GM12878 (cell line): ENCODE results near the gene RASL11A. TPM values are rescaled to one million over a fixed set of nuclear protein-coding genes. Genes with fewer than 3 reads are reported as not detected.

Experiments used
- ATAC-seq: fragments of 200-7000 bp; cut with Tn5 transposase; 3 replicates; pipeline ENCODE4 v1.9.1; 2020; ENCODE audit warnings: mild to moderate bottlenecking, moderate library complexity
- BruUV-seq: library from RNA; stranded (reverse); fragments of 400-500 nt; replicated peaks from 2 replicates; lab custom pipeline; 2021; lab: Mats Ljungman, UMichigan
- CTCF ChIA-PET: fragments of 300-600 bp; sonication (Branson Sonifier 250); formaldehyde crosslinking; extraction: SDS; loops from one replicate; lab custom pipeline; 2021; ENCODE audit warnings: inconsistent platforms; lab: Yijun Ruan, JAX
- POLR2A ChIA-PET: fragments of 350-600 bp; formaldehyde crosslinking; extraction: SDS; loops from one replicate; lab custom pipeline; 2021; ENCODE audit warnings: inconsistent platforms; lab: Charles Lee
- RAD21 ChIA-PET: fragments of 300-600 bp; sonication (Branson Sonifier 250); formaldehyde crosslinking; loops from one replicate; lab custom pipeline; 2023; ENCODE audit warnings: antibody characterized with exemption; ENCODE audit not compliant: unreplicated experiment; lab: Charles Lee
- SMC1A ChIA-PET: fragments of 300-600 bp; sonication (Branson Sonifier 250); formaldehyde crosslinking; loops from one replicate; lab custom pipeline; 2023; ENCODE audit not compliant: unreplicated experiment, uncharacterized antibody; lab: Charles Lee
- DNase-seq: peaks from one replicate; pipeline ENCODE4 v3.0.0-alpha.2; 2011; ENCODE audit warnings: low read depth, low spot score
- FAIRE-seq: peaks from 3 replicates; lab custom pipeline; 2011; peaks lifted over from hg19 to GRCh38; lab: Jason Lieb, UNC
- H2AFZ ChIP-seq: 2 replicates; pipeline ENCODE4 v1.6.0; 2011; ENCODE audit warnings: low read depth, low read length, control low read depth; ENCODE audit not compliant: control insufficient read depth
- H3K27ac ChIP-seq: 2 replicates; pipeline ENCODE4 v1.5.1; 2011; ENCODE audit warnings: control low read depth; ENCODE audit not compliant: control insufficient read depth, insufficient read depth
- H3K27me3 ChIP-seq, 2 experiments: replicated peaks in 1 of 2; 2 replicates each; pipeline versions ENCODE4 v1.6.0 to v1.6.1; 2011; ENCODE audit warnings: low read length in 1 of 2; ENCODE audit not compliant: control insufficient read depth in 2 of 2, insufficient read depth in 2 of 2
- H3K36me3 ChIP-seq, 2 experiments: 2 replicates each; pipeline ENCODE4 v1.5.1; 2011; ENCODE audit warnings: low read length in 1 of 2; ENCODE audit not compliant: control insufficient read depth in 2 of 2, insufficient read depth in 2 of 2
- H3K4me1 ChIP-seq: 2 replicates; pipeline ENCODE4 v1.6.1; 2011; ENCODE audit warnings: mild to moderate bottlenecking, low read length, moderate library complexity, mixed read lengths; ENCODE audit not compliant: control insufficient read depth, insufficient read depth
- H3K4me2 ChIP-seq: 2 replicates; pipeline ENCODE4 v1.6.0; 2011; ENCODE audit warnings: control low read depth; ENCODE audit not compliant: control insufficient read depth, insufficient read depth
- H3K4me3 ChIP-seq: fragments of 200-600 bp; sonication (generic); 2 replicates; pipeline ENCODE4 v1.5.1; 2016
- H3K79me2 ChIP-seq: 2 replicates; pipeline ENCODE4 v1.6.0; 2011; ENCODE audit warnings: low read length; ENCODE audit not compliant: control insufficient read depth, insufficient read depth
- H3K9ac ChIP-seq: 2 replicates; pipeline ENCODE4 v1.8.0; 2011; ENCODE audit warnings: low read length, control low read depth, mixed read lengths; ENCODE audit not compliant: control insufficient read depth, insufficient read depth
- H3K9me3 ChIP-seq: replicated peaks from 3 replicates; pipeline ENCODE4 v1.5.1; 2011; ENCODE audit warnings: mild to moderate bottlenecking, low read length; ENCODE audit not compliant: control insufficient read depth, insufficient read depth
- H4K20me1 ChIP-seq: 2 replicates; pipeline ENCODE4 v1.6.0; 2011; ENCODE audit not compliant: control insufficient read depth, insufficient read depth
- CREM ChIP-seq: IDR thresholded peaks from 2 replicates; pipeline ENCODE4 v1.6.1; 2014; ENCODE audit warnings: antibody characterized with exemption, low read depth
- EED ChIP-seq: sonication (generic); IDR thresholded peaks from 2 replicates; pipeline ENCODE4 v1.6.1; 2016; ENCODE audit warnings: antibody characterized with exemption, low read depth
- FOXK2 ChIP-seq: fragments of 450-650 bp; IDR thresholded peaks from 2 replicates; pipeline ENCODE4 v1.6.1; 2017; ENCODE audit warnings: mild to moderate bottlenecking, moderate library complexity
- FOXM1 ChIP-seq: IDR thresholded peaks from 2 replicates; pipeline ENCODE4 v1.6.1; 2012; ENCODE audit warnings: low read depth, mild to moderate bottlenecking, inconsistent platforms, low read length, moderate library complexity
- HCFC1 ChIP-seq: fragments of 150-350 bp; IDR thresholded peaks from 2 replicates; pipeline ENCODE4 v1.6.1; 2014; ENCODE audit warnings: low read length
- LARP7 ChIP-seq: fragments of 450-650 bp; IDR thresholded peaks from 2 replicates; pipeline ENCODE4 v1.6.1; 2017; ENCODE audit warnings: mild to moderate bottlenecking
- MTA2 ChIP-seq: fragments of 450-650 bp; IDR thresholded peaks from 2 replicates; pipeline ENCODE4 v1.6.1; 2016; ENCODE audit warnings: low read depth, mild to moderate bottlenecking, moderate library complexity
- PAX5 ChIP-seq: IDR thresholded peaks from 2 replicates; pipeline ENCODE4 v1.6.1; 2011; ENCODE audit warnings: low read depth, low read length, borderline replicate concordance
- RAD21 ChIP-seq: IDR thresholded peaks from 2 replicates; pipeline ENCODE4 v1.6.1; 2011; ENCODE audit warnings: mild to moderate bottlenecking, low read depth, low read length, moderate library complexity; ENCODE audit not compliant: insufficient read depth
- RAD51 ChIP-seq: fragments of 450-650 bp; IDR thresholded peaks from 2 replicates; pipeline ENCODE4 v1.6.1; 2016; ENCODE audit warnings: moderate library complexity, mild to moderate bottlenecking, inconsistent platforms
- RELA ChIP-seq: fragments of 450-650 bp; IDR thresholded peaks from 2 replicates; pipeline ENCODE4 v1.8.0; 2014; ENCODE audit warnings: borderline replicate concordance; ENCODE audit not compliant: partially characterized antibody
- SIX5 ChIP-seq: IDR thresholded peaks from 2 replicates; pipeline ENCODE4 v1.6.1; 2011; ENCODE audit warnings: mild to moderate bottlenecking, low read depth, low read length, moderate library complexity; ENCODE audit not compliant: severe bottlenecking
- SUPT20H ChIP-seq: IDR thresholded peaks from 2 replicates; pipeline ENCODE4 v1.6.1; 2011; ENCODE audit warnings: low read depth, mild to moderate bottlenecking, low read length, moderate library complexity, borderline replicate concordance; ENCODE audit not compliant: control insufficient read depth
- YY1 ChIP-seq: IDR thresholded peaks from 2 replicates; pipeline ENCODE4 v1.6.1; 2011; ENCODE audit warnings: low read depth, mild to moderate bottlenecking, low read length
- WGBS: methylation state at CpG from one replicate; pipeline ENCODE4 v1.1.6; 2016; ENCODE audit warnings: low lambda C conversion rate; ENCODE audit not compliant: insufficient replicate concordance, insufficient coverage; ENCODE audit errors: missing lambda C conversion rate; 5-methylcytosine and 5-hydroxymethylcytosine counted together
- in situ Hi-C: fragments of 300-500 bp; cut with MboI; formaldehyde crosslinking; loops from 9 replicates; pipeline ENCODE4 v1.14.3; 2018; ENCODE audit warnings: mixed read lengths
- intact Hi-C: fragments of 100-400 bp; cut with micrococcal nuclease; formaldehyde crosslinking; loops from one replicate; pipeline ENCODE4 v1.14.2; 2022; ENCODE audit not compliant: unreplicated experiment
- polyA plus RNA-seq, 11 experiments: library from polyadenylated mRNA; depleted of rRNA in 4 of 11; unstranded in 6 of 11; stranded (reverse) in 5 of 11; fragments of >200 nt; fragmentation: Nextera tagmentation in 4 of 11; fragmentation: Illumina TruSeq in 1 of 11; extraction: Ambion mirVana in 4 of 11; extraction: Trizol in 1 of 11; gene quantifications; 1 replicate in 1 of 11; 2 replicates in 10 of 11; pipeline versions ENCODE4 v1.2.1 to v1.2.3, GENCODE V29; 2011 to 2016; ENCODE audit warnings: inconsistent platforms in 2 of 11, missing spikeins in 2 of 11, low read depth in 1 of 11
- total RNA-seq, 4 experiments: library from RNA; depleted of rRNA in 3 of 4; stranded (reverse); fragments of >200 nt in 3 of 4; fragmentation: Illumina TruSeq in 1 of 4; extraction: Trizol in 1 of 4; gene quantifications; 2 replicates each; pipeline versions ENCODE4 v1.2.1 to v1.2.3, GENCODE V29; 2013 to 2021
- TF ChIP-seq, protein P1 (sequence below): fragments of 450-650 bp; IDR thresholded peaks from 2 replicates; pipeline ENCODE4 v1.6.1; 2017; ENCODE audit warnings: low read depth, mild to moderate bottlenecking, moderate library complexity

RASL11A gene
- total and polyA plus RNA-seq, 10 of the 15 experiments (the other 5 are each of a cell fraction or from before 2014, with no cell fraction given) = 0.04 to 1.3 (median 0.41) TPM; not detected in 1

DNA sequence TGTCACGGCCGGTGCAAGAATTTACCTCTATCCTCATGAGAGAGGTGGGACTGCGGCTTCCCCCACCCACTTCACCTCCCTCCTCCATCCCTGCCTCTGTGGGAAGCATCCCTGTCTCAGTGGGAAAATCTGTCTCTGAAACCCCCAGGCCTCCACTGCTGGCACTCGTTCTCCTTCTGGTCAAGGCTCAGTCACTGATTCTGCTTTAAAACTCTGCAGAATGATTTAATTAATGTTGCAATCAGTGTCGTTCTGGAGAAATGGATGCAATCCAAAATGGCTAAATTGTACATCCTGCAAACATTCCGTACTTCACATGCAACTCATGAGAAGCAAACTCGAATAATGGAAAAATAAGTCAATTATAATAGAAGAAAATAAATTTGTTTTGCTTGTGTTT is 5.6 kb downstream of the RASL11A start (continued):
- no peak for TF ChIP-seq SUPT20H

- Histone ChIP-seq H4K20me1 (no peaks in the 10 kb centered on the region), H3K27me3 (no peaks in the 10 kb centered on the region; a peak in 1 of 4 replicates), H3K9me3 (no peaks in the 10 kb centered on the region), H3K36me3 (no peaks in the 10 kb centered on the region), H2AFZ (no peak overlapping the region)
- RAD21 ChIA-PET = no interaction called here
- CTCF ChIA-PET = interaction anchor here (1.3 to 3.0 kb wide), 3 partner anchors 9 to 294 kb away, joined by 3 to 19 read pairs (median 5); partner anchors contain the start of gene RASL11A
- SMC1A ChIA-PET = interaction anchor here (1.5 kb wide), 1 partner anchor 16 kb away, joined by 4 read pairs; no protein-coding TSS in a partner anchor
- no peak for TF ChIP-seq RAD51
- no peak for TF ChIP-seq HCFC1
- no peak for TF ChIP-seq EED
- TF ChIP-seq LARP7 = no peak
- no peak for TF ChIP-seq MTA2
- no peak for TF ChIP-seq SIX5
- TF ChIP-seq, protein P1, sequence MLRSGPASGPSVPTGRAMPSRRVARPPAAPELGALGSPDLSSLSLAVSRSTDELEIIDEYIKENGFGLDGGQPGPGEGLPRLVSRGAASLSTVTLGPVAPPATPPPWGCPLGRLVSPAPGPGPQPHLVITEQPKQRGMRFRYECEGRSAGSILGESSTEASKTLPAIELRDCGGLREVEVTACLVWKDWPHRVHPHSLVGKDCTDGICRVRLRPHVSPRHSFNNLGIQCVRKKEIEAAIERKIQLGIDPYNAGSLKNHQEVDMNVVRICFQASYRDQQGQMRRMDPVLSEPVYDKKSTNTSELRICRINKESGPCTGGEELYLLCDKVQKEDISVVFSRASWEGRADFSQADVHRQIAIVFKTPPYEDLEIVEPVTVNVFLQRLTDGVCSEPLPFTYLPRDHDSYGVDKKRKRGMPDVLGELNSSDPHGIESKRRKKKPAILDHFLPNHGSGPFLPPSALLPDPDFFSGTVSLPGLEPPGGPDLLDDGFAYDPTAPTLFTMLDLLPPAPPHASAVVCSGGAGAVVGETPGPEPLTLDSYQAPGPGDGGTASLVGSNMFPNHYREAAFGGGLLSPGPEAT = no peak
- TF ChIP-seq FOXM1 = no peak
- TF ChIP-seq YY1 = no peak
- TF ChIP-seq RELA = no peak
- no peak for TF ChIP-seq RAD21
- TF ChIP-seq PAX5 = no peak
- TF ChIP-seq FOXK2 = no peak
- no peak for TF ChIP-seq CREM
- TF ChIP-seq, all 136 proteins: peak for 0
- no peak overlapping the region for H3K4me3 ChIP-seq
- intact Hi-C loops (no loop called here), in situ Hi-C loops (no loop called here)
- WGBS = 52% methylated on average over 7 of the region's 7 CpGs
- H3K4me1 ChIP-seq = no peaks in the 10 kb centered on the region
- FAIRE-seq (no peak), ATAC-seq (no peak), DNase-seq (no peak)
- POLR2A ChIA-PET = no interaction called here
- no peak overlapping the region for H3K27ac ChIP-seq
- H3K4me2 ChIP-seq = no peak overlapping the region
- no peaks in the 10 kb centered on the region for H3K79me2 ChIP-seq
- BruUV-seq = no TSS peak
- no peak overlapping the region for H3K9ac ChIP-seq
Observed at GRCh38 chr13:27279506-27279905, 8.9 kb downstream of the RASL11A start.
